Measurements from ENCODE around the gene SLC9B2.

DNA sequence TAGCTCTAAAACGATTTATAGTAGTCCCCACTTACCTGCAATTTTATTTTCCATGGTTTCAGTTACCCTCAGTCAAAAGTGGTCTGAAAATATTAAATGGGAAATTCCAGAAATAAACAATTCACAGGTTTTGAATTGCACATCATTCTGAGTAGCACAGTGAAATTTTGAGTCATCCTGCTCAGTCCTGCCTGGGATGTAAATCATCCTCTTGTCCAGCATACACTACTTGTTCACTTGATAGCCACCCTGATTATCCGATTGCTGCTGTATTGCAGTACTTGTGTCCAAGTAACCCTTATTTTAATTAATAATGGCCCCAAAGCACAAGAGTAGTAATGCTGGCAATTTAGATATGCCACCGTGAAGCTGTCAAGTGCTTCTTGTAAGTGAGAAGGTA lies 46.6 kb upstream of the SLC9B2 start:
- TF ChIP-seq, protein P1, sequence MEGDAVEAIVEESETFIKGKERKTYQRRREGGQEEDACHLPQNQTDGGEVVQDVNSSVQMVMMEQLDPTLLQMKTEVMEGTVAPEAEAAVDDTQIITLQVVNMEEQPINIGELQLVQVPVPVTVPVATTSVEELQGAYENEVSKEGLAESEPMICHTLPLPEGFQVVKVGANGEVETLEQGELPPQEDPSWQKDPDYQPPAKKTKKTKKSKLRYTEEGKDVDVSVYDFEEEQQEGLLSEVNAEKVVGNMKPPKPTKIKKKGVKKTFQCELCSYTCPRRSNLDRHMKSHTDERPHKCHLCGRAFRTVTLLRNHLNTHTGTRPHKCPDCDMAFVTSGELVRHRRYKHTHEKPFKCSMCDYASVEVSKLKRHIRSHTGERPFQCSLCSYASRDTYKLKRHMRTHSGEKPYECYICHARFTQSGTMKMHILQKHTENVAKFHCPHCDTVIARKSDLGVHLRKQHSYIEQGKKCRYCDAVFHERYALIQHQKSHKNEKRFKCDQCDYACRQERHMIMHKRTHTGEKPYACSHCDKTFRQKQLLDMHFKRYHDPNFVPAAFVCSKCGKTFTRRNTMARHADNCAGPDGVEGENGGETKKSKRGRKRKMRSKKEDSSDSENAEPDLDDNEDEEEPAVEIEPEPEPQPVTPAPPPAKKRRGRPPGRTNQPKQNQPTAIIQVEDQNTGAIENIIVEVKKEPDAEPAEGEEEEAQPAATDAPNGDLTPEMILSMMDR (IDR thresholded peaks at IDR 0.05): no peak
- TF ChIP-seq POLR2A (IDR thresholded peaks at IDR 0.05; ENCODE audit: low read depth): no peak
